ENCODE measurements around the gene ST3GAL4. TPM values are rescaled to one million over a fixed set of nuclear protein-coding genes. Genes with fewer than 3 reads are reported as not detected.

Gene ST3GAL4
- polyA plus RNA-seq, 3 donors, result 16.1 to 22.6 (median 17.0) TPM

DNA sequence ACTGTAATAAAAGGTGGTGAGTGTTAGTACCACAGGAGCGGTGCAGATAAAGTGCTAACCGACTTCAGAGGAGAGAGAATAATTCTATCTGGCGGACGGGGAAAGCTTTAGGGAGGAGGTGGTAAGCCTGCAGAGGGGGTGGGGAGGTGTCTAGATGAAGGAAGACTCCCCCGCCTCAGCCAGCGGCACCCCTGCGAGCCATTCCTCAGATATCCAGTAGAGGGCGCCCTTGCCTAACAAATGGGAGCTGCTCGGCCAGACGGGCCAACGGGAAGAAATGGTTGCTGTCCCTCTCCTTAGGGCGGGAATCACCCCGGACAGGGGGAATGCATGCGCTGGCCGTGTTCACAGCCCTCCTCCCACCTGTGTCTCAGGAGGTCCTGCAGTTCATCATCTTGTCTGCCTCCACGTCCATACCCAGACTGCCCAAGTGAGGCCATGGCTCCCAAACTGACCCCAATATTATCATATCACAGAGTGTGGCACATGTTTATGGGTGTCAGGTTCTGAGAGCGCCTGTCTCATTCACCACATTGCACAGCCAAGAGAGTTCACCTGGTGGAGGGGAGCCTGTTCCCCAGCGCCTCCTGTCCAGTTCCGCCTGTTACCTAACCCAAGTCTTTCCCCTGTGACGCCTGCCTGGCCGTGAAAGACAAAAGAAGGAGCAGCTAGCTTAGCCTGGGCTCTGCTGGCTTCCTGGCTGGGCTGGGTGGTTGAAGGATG, 85.5 kb downstream of the ST3GAL4 start:
- peak; percentile 88 for DNase-seq

DNA sequence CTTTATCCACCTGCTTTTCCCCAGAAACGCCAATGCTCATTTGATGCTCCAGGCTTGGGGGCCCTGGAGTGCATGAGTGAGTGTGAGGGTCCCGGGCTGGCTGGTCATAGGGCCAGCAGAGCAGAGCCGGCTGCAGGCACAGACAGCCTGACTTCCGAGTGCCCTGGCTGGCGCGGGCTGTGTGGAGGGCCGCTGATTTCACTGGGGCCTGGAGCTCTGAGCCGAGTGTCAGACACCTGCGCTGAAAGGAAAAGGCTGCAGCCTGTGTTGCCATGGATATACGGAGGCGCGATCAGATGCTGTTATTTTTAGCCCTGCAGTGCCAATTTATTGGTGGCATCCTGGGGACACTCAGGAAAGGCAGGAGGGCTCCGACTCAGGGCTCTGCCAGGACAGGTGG, 87.6 kb downstream of the ST3GAL4 start:
- no peak for DNase-seq

DNA sequence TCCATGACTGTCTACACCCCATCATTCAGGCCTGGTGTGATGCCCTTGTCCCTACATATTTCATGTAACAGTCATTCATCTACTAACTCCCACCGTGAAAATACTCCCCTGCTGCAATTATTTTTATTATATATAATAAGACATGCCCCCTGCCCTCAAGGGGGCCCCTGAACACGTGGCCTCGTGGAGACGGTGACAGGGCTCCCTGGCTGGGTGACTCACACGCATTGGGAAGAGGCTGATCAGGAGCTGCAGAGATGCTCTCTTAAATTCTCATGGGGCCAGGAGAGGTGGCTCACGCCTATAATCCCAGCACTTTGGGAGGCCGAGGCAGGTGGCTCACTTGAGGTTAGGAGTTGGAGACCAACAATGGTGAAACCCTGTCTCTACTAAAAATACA, 88.6 kb downstream of the ST3GAL4 start:
- no peak for DNase-seq

DNA sequence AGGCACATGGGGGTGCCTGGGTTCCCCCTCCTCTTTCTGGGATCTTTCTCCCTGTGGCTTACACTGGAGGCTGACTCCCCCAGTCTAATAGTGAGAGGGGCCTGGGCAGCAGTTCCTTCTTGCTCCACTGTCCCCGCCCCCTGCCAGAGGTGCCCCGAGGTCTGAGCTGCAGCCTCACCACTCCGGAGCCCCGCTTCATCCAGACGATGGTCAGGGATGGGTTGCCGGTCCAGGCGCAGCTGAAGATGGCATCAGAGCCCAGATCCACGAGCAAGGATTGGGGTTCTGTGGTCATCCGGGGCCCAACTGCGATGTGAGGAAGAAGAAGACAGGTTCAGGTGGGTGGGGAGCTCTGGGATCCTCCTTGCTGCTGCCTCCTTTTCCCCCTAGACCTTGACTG, 91.1 kb downstream of the ST3GAL4 start:
- no peak for DNase-seq

DNA sequence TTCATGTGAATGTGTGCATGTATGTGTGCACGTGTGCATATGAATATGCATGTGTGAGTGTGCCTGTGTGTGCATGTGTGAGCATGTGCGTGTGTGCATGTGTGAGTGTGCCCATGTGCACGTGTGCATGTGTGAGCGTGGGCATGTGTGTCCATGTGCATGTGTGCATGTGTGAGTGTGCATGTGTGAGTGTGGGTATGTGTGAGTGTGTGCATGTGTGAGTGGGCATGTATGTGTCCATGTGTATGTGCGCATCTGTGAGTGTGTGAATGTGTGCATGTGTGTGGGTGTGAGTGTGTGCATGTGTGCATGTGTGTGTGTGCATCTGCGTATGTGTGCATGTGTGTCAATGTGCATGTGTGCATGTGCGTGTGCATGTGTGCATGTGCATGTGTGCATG, 94.7 kb downstream of the ST3GAL4 start:
- no peak for DNase-seq

DNA sequence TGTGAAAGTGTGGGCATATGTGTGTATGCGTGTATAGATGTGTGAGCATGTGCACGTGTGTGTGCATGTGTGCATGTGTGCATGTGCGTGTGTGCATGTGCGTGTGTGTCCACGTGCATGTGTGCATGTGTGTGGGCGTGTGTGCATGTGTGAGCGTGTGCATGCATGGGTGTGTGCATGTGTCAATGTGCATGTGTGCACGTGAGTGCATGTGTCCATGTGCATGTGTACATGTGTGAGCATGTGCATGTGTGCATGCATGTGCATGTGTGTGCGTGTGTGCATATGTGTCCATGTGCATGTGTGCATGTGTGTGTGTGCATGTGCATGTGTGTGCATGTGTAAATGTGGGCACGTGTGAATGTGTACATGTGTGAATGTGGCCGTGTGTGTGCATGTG, 95.3 kb downstream of the ST3GAL4 start:
- DNase-seq, result no peak

DNA sequence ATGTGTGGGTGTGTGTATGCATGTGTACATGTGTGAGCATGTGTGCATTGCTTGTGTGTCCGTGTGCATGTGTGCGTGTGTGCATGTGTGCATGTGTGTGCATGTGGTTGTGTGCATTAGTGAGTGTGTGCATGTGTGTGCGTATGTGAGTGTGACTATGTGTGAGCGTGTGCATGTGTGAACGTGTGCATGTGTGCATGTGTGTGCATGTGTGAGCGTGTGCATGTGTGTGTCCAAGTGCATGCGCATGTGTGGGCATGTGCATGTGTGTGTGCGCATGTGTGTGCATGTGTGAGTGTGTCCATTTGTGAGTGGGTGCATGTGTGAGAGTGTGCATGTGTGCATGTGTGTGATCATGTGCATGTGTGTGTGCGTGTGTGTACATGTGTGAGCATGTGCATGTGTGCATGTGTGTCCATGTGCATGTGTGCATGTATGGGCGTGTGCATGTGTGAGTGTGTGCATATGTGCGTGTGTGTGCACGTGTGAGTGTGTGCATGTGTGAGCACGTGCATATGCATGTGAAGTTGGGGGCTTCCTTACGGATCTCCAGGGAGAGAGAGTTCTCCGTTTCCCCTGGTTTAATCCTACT, 95.8 kb downstream of the ST3GAL4 start:
- DNase-seq, result no peak

DNA sequence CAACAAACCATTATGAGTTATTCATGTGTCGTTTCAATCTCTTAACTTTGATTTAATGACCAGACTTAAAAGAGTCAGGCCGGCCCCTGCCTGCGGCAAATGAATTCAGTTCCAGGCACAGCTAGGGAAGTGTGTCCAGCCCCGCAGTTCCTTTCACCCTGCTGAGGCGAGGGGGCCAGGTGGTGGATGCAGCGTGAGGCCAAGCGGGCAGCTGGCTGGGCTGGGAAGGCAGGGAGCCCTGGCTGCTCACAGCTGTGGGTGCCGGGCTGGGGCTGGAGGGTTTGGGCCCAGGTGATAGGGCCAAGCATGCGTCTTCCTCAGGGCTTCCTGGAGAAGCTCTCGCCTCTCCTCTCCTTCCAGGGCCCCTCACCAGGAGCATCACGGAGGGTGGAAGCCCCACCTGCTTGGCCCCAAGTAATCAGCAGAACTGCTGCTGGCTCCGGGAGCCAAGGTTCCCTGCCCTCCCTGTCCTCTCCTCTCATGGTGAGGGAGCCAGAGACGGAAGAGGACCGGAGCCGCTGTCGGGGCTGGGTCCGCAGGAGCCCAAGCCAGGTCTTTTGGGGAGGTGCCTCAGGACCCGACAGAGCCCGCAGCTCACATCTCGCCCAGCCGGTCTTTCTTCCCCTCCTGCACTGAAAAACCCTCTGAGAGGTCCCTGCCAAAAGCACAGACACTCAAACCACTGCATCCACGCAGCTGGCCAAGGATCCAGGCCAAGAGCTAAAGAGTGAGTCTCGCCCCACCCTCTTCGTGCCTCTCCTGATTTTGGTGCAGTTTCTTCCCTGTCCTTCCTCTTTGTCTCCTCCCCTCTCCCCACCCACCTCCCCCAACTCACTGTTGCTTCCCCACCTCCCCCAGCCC, 97.0 kb downstream of the ST3GAL4 start:
- DNase-seq, result no peak

DNA sequence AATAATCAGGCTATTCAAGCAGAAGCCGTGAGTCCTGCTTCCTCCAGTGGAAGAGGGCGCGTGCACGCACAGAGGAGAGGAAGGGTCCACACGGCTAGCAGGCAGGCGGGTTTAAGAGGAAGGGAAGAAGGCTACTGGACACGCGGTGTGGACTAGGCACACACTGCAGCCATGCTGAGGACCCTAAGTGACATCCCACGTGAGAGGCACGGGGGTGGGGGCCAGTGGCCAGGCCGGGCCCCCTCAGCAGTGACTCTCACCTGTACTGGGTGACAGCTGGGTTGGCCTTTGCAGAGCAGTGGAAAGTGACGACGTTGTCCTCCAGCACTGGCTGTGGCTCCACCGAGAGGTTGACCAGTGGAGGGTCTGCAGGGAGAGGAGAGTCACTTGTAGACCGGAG, 100.6 kb downstream of the ST3GAL4 start:
- DNase-seq, result no peak

DNA sequence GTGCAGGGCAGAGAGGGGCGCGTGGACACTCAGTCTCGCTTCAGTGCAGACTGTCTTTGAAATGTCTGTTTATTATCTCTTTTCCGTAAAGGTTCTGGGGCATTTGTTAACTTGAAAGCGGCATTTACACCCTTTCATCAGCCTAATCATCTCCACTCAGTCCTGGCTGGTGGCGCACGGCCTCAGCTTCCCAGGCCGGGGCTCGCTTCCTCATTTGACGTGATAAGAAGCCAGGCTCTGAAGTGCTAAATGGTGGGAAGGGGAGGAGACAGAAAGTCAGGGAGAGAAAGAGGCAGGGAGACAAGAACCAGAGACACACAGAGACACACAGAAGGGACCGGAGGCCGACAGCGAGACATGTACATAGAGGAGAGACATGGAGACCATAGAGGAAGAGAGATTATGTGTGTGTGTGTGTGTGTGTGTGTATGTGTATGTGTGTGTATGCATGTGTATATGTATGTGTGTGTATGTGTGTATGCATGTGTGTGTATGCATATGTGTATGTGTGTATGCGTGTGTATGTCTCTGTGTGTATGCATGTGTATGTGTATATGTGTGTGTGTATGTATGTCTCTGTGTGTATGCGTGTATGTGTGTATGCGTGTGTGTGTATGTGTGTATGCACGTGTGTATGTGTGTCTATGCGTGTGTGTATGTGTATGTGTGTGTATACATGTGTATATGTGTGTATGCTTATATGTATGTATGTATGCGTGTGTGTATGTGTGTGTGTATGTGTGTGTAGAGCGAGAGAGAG, 101.5 kb downstream of the ST3GAL4 start:
- DNase-seq, result no peak

DNA sequence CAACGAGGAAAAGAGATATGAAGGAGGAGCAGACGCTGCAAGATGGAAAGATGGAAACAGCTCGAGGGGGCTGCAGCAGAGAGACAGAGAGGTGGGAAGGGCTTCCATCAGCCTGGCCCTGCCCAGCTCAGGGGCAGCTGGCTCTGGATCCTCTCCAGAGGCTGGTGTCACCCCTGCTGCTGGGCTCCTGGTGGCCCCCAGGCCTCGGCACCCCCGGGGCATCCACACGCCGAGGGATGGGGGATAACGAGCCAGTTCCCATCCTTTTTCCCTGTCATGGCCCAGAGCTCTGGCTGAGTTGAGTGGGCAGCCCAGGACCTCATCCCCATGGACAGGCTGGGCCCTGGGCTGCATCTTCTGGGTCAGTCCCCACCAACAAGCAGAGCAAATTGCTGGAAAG, 102.3 kb downstream of the ST3GAL4 start:
- no peak for DNase-seq

DNA sequence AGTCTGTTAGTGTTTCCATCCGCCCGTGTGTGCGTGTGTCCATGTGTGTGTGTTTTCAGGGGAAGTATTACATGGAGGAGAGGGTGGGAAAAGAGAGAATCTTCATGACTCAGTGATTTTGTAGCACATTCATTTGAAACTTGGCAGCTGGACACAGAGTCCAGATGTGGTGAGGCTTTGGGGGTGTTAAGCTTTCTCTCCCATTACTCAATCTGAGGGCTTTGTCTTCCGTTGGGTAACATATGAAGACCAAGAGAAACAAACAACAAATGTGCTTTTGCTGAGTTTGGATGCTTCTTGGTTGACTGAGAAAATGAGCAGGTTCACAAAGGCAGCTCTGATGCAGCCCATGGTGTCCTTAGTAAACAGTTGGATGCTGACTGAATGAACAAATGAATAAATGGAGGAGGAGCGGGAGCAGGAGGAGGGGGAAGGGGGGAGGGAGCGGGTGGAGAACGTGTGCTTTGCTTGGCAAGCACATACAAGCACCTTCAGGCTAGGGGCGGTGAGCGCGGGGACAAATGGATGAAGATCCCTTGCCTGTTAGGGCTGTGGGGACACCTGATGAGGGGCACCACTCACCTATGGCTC, 104.3 kb downstream of the ST3GAL4 start:
- peak; percentile 51 for DNase-seq

DNA sequence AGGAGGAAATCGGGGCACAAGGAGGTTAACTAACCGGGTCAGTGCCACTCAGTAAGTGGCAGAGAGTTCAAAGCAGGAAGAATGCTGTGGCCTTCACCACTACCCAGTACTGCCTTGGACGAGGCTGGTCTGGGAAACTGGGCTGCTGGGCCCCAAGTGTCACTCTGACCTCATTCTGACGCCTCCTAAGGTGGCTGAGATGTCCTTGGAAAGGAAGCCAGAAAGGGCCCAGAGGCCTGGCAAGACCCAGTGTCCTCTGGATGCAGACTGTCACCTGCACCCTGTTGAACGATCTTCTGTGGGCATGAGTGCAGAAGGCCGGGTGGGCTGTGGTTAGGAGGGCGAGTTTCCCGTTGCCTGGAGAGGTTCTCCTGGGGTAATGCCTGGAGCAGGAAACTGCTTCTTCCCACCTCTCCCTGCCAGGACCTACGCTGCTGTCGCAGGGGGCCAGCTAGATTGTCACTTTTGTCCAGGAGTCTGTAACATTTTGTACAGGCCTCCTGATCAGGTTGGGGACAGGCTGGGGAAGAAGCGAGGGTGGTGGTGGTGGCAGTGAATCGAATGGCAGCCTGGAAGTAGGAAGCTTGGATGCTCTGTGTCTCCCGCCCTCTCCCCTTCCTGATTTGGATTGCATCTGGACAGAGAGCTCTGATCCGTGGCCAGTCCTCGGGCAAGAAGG, 105.1 kb downstream of the ST3GAL4 start:
- no peak for DNase-seq

DNA sequence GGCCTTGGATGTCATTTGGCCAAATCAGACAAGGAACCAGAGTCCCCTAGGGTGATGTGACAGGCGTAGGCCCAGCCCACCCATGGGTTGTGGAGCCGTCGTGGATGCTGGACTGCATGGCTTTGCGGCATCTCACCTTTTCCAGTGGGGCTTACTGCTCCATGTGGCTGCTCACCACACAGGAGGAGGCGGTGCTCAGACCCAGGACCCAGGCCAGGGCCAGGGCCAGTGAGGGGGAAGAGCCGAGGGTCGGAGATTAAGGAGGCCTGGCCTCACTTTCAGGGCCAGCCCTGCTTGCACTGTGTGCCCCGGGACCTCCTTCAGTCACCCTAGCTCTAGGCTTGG, 105.6 kb downstream of the ST3GAL4 start:
- DNase-seq, result no peak

DNA sequence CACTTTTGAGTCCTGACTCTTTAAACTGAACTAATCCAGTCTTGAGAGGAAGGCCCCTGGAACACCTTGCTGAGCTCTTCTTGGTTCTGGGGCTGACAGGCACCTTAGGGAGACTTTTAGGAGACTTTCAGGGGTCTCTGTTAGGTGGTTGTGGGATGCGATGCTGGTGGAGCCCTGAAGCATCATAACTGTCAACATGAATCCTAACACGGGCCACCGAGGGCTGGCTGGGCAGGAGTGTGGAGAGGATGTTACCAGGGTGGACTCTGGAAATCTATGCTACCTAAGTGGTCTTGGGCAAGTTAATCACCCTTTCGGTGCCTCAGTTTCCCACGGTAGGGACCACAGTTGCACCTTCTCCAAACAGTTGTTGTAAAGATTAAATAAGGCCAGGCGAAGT, 106.5 kb downstream of the ST3GAL4 start:
- no peak for DNase-seq

DNA sequence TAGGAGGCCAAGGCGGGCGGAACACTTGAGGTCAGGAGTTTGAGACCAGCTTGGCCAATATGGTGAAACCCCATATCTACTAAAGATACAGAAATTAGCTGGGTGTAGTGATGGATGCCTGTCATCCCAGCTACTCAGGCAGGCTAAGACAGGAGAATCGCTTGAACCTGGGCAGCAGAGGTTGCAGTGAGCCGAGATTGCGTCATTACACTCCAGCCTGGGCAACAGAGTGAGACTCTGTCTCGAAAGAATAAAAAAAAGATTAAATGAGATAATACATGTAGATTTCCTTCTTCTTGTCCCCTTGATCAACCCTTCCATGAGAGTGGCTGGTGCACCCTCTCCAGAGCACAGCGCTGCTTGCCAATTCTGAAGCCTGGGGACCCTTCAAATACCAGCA, 106.9 kb downstream of the ST3GAL4 start:
- DNase-seq, result no peak

Other genes starting within 250 kb of the ST3GAL4 start
- 10 to 100 TPM; 30.1 to 39.5 (median 38.7) TPM for gene RPUSD4, start 144.0 kb upstream of the ST3GAL4 start, polyA plus RNA-seq (ENCODE audit: insufficient read length in 3 of 3)
- 10 to 100 TPM; 25.3 to 30.6 (median 27.3) TPM for gene FAM118B, start 143.9 kb upstream of the ST3GAL4 start, polyA plus RNA-seq (ENCODE audit: insufficient read length in 3 of 3)
- 10 to 100 TPM; 81.6 to 82.4 (median 81.6) TPM for gene SRPRA, start 86.8 kb upstream of the ST3GAL4 start, polyA plus RNA-seq (ENCODE audit: insufficient read length in 3 of 3)
- gene FOXRED1, start 86.5 kb upstream of the ST3GAL4 start, polyA plus RNA-seq (ENCODE audit: insufficient read length in 3 of 3), result 10 to 100 TPM; 30.4 to 57.6 (median 55.0) TPM
- 10 to 100 TPM; 10.3 to 18.3 (median 17.2) TPM for gene TIRAP, start 72.6 kb upstream of the ST3GAL4 start, polyA plus RNA-seq (ENCODE audit: insufficient read length in 3 of 3)
- 10 to 100 TPM; 15.4 to 17.0 (median 16.7) TPM for gene DCPS, start 51.6 kb upstream of the ST3GAL4 start, polyA plus RNA-seq (ENCODE audit: insufficient read length in 3 of 3)